HG02970 (cell line): ENCODE measurements around the gene TPSB2.
"Not testable (repeated sequence)": the region's sequence is repeated elsewhere in the genome, so short reads cannot be mapped to it uniquely, and the experiment has no call there.

Experiments
- ATAC-seq: cut with Tn5 transposase; IDR thresholded peaks from one replicate; pipeline ENCODE4 v1.9.1; 2021; ENCODE audit warnings: mild to moderate bottlenecking, moderate library complexity, moderate number of reproducible peaks; ENCODE audit not compliant: unreplicated experiment, low FRiP score

The TPSB2 gene

DNA sequence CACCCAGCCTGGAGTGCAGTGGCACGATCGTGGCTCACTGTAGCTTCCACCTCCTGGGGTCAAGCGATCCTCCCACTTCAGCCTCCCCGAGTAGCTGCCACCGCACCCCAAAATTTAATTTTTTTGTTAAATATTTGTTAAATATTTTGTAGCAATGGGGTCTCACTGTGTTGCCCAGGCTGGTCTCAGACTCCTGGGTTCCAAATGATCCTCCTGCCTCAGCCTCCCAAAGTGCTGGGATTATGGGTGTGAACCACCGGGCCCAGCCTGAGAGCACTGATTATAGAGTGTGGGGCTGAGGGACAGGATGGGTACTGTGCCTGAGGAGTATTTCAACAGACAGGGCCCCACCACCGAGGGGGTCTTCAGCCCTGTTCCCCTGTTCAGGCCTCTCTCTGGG is 40.5 kb downstream of the TPSB2 start:
- ATAC-seq, result no peak

DNA sequence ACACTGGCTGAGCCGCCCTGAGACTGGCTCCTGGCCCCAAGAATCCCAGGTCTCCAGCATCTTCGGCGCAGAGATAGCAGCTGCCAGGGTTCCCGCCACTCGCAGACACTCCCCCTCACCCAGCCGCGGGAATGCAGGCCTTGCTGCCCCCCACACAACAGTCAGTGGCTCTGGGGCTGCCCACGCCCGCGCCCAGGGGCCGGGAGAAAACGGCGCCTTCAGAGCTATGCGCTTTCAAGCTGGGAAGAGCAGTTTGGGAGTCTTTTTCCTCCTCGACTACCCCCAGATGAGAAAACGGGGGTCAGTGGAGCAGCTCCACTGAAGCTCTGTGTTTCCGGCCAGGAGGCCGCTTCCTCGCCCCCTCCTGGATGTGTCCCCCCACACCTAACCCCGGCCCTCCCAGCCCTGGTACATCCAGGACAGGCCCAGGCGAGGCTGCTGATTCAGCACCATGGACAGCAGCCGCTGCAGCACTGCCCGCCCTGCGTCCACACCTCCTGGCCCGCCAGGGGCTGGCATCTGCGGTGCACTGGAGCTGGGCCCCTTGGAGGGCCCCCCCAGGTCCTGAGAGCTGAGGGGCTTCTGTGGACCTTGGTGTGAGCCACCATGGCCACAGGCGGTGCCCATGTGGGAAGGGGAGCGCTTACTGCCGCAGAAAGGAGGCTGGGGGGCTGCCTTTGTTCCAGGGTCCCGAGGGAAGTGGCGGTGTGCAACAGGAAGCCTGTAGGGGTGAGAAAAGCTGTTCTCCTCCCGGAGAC is 41.4 kb downstream of the TPSB2 start:
- no peak for ATAC-seq

GRCh38 chr16:1185460-1186207 is 44.4 kb downstream of the TPSB2 start:
- not testable (repeated sequence) for ATAC-seq

DNA sequence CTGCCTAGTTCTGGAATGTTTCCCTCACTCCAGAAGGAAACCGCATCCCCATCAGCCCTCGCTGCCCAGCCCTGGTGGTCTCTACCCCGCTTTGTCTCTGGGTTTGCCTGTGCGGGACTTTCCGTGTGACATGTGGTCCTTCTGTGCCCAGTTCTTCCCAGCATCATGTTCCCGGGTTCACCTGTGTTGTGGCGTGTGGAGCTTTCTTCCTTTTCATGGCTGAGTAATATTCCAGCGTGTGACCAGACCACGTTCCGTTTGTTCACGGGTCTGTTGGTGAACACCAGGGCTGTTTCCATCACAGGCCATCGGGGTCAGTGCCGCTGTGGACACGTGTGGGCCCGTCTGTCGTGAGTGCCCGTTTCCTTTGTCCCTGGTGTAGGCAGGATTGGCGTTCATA is 45.0 kb downstream of the TPSB2 start:
- no peak for ATAC-seq

GRCh38 chr16:1184156-1184868 is 45.7 kb downstream of the TPSB2 start:
- ATAC-seq, result no peak

DNA sequence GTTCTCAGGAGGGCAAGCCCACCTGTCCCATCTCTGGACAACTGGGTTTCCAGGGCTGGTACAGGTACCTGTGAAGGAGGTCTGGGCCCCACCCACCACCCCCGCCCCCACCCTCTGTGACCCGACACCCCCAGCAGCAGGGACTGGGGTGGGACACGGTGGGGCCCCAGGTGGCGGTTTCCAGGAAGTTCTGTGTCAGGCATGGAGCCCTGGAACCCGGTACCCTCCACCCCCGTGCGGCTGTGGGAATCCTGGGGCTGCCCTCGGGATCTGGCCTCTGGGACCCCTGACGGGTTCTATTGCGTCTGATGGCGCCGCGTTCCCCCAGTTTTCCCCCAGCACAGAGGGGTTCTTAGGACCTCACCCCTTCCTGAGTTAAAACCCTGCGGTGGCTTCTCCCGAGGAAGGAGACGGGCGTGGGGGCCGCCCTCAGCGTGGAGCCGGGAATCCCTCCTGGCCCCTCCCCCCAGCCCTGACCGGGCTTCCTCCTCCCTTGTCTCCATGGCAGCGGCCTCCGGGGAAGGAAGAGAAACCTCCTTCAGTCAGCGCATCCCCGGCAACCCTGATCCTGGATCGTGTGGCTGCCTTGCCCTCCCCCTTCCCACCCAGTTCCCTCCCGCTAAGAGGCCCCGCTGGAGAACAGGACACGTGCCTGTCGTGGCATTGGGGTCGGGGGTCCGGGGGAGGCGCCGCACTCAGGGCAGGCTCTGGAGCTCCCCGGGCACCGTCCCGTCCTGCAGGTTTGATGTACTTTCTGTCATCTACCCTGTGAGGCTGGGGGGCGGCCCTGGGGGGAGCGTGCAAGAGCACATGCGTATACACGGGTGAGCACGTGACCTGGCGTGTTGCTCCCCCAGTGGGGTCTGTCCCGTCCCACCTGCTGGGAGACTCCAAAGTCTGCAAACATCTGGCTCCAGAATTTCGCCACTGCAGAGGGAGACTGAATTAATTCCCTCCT is 46.8 kb downstream of the TPSB2 start:
- ATAC-seq, result no peak

- no peak for ATAC-seq
Measured at GRCh38 chr16:1182316-1182671, 47.7 kb downstream of the TPSB2 start.

GRCh38 chr16:1181404-1182315 is 48.3 kb downstream of the TPSB2 start:
- ATAC-seq, result no peak

DNA sequence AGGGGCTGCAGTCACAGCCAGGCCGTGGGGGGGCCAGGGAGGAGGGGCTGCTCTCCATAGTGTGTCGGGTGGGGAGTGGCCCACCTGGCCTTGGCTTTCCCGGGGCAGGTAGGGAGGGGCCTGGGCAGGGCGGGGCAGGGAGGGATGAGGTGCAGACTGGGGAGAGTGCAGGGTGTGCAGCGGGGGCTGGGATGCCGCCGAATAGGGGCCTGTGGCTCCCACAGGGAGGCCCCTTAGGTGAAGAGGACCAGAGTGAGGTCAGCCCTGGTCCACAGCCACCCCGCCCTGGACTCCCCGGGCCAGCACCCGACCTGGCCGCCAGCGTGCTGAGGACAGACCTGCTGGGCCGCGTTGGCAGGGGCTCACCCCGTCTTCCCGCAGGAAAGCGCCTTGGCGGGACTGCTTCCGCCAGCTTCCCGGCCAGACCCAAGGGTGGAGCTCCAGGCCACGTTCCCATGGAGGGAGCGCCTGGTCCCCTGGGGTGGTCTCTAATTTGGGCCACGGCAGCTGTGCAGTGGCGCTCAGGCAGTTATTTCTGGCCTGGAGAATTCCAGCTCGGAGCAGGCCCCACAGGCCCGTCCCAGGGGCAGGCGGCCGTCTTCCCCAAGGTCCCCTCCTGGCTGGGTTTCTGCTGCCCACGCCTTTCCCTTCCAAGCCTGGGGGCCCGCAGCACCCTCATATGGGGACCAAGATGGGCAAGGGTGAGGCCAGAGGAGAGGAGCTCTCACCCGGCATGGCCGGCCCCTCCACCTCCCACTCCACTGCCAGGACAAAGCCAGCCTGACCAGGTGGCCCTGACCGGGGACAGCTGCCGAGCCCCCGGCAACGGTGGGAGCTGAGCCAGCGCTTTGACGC is 49.2 kb downstream of the TPSB2 start:
- no peak for ATAC-seq
